Stimulated activated CD8-positive, alpha-beta memory T cell treated with anti-CD3 and anti-CD28 coated beads, Interleukin-7, amount 100 ng/mL, for 4 hours (primary cell): Measurements from ENCODE around the gene LUZP2.

Source experiments
- DNase-seq, 2 donors: peaks; one replicate each; pipeline ENCODE4 v3.0.0-alpha.2; 2020; ENCODE audit warnings: low read depth in 2 of 2

Gene LUZP2

DNA sequence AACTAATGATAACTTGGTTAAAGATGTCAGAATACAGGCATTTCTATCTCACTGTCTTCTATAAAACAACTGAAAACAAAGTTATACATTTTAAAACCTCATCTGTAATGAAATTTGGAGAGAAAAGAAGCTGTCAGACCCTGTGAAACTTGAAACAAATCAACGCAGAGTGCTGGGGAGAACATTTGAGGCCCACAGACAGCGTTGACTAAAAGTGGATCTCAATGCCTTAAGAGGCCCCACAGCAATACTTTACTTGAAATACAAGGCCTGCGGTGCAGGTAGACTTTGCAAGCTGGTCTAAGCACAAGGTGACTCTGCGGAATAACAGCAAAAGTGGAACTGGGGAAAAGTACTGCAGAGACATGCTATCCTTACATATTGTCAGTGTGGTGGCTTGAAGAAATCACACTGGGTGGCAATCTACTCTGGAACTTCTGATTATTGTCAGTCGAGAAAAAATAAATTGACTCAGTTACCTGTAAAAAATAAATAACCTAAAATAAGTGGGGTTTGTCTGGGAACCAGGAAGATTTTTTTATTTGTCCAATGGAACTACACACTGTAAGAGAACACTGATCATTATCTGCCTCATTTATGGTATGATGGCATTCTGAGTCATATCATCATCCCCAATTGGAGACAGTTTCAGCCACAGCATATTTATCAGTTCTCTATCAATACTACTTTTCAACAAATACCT, 138.9 kb downstream of the LUZP2 start:
- no peak for DNase-seq

DNA sequence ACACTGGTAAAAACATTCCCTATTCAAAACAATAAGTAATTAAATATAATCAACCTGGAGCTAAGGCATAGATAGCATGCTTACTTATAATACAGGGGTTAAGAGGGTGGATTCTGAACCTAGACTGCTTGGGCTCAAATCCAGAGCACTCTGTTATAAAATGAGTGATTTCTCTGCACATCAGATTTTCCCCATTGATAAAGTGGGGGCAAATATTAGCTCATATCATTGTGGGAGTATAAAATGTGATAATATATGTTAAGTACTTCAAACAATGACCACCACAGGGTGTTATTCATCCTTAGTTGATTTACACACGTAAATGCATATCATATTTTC, 139.4 kb downstream of the LUZP2 start:
- no peak for DNase-seq

- no peak for DNase-seq
These were observed 140.7 kb downstream of the LUZP2 start for GRCh38 chr11:24637520-24637919.

DNA sequence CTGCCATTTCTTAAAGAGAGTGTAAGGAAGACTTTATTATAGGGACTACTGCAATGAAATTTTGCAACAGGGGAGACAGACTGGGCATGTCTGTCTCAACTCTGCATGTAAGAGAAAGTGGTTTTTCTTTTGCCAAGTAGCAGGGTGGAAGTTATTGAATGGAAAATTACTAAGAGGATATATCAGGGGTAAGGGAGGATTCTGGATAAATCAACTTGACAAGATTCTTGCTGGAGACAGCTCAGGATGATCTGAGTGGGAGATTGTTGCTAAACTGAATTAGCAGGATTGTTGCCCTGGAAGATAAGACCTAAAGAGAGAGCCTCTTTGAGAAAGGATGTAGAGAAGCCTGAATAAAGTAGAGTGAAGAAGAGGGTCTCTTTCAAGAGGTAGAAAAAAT, 145.8 kb downstream of the LUZP2 start:
- no peak for DNase-seq

GRCh38 chr11:24645563-24645962, 148.7 kb downstream of the LUZP2 start:
- no peak for DNase-seq

DNA sequence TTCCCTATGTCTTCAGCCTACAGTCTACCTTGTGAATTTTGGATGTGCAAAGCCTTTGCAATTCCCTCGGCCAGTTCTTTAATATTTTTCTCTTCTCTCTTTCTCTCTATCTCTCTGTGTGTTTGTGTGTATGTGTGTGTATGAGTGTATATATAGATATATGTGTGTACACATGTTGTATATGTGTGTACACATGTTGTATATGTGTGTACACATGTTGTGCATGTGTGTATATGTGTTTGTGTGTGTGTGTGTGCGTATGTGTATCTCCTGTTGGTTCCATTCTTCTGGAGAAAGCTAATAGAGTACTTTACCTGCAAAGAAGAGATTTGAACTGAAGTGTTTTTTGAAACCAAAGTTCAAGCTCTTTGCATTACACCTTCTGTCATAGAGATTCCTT, 155.0 kb downstream of the LUZP2 start:
- DNase-seq = no peak

- no peak for DNase-seq
These were observed 157.0 kb downstream of the LUZP2 start for GRCh38 chr11:24653901-24654300.

GRCh38 chr11:24661331-24661730, 164.5 kb downstream of the LUZP2 start:
- DNase-seq = no peak

GRCh38 chr11:24664399-24664798, 167.5 kb downstream of the LUZP2 start:
- no peak for DNase-seq

- DNase-seq = no peak
These were observed 170.6 kb downstream of the LUZP2 start for GRCh38 chr11:24667353-24667968.

DNA sequence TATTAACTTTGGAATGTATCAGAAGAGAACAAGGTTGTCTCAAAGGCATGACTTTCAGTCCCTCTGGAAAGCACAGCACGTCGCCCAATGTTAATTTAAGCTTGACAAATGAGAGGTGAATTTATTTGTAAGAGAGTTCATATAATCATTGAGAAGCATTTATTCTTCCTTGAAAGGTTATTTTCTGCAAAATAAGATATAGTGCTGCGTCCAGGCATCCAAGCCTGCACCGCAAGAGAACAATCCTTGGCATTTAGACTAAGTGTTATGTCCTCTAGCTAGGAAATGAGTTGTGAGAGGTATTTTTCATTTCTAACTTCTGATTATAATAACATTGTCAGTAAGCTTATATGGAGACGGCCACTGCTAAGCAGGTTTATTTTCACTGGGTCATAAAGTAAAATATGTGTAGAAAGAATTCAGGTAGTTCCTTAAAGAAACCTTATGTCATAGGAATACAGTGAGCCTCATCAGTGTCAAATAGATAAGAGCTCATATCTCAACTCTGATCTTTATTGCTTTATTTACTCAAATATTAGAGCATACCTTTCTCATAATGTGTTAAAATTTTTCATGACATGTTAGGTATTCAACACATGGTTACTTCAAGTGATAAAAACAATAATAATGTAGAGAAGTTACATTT, 182.0 kb downstream of the LUZP2 start:
- DNase-seq = no peak

DNA sequence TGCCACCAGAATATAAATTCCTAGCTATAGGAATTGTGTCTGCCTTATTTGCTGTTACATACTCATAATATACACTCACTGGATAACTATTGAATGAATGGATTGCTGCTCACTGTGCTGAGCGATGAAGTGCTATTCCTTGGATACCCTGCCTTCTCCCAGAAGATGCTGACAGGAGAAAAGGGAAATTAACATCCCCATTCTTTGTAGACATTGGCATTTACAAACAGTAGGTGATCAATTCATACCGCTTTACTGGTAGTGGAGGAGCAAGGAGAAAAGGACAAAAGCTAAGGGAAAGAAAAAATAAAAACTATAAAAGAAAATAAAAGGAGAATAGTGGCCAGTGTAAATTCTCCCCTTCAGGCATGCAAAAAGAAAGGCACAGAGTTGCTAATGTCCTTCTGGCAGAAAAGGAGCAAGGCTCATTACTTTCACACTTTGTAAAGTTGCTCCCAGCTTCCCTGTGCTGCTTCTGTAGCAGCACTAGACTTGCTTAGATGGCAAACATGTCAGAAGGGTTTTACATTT, 183.0 kb downstream of the LUZP2 start:
- no peak for DNase-seq

GRCh38 chr11:24683583-24683982, 186.7 kb downstream of the LUZP2 start:
- no peak for DNase-seq

- DNase-seq = no peak
These were observed 189.0 kb downstream of the LUZP2 start for GRCh38 chr11:24685821-24686220.

DNA sequence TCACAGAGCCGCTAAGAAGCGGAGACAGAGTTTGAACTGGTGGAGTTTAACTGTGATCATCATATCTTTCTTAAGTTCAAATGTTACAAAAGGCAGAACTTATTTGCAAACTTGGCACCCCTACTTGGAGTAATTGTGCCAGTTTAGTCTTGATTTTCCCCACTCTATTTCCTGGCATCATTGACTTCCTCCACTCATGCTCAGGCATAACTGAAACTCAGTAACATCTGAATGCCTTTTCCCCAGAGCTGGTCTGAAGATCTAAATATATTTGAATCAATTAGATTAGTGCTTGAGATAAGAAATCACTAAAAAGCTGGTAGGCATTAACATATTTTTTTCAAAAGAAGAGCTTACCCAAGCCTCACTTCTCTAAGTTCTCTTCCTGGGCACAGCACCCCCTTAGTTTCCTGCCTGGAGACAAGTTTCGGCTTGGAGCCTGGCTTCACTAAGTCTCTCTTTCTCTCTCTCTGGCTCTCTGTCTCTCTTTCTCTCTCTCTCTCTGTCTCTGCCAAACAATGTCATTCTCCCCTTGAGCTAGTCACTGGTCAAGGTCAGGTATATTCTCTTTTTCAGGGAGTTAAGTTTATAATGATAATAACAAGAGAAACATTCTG, 190.8 kb downstream of the LUZP2 start:
- DNase-seq = no peak

GRCh38 chr11:24688981-24689380, 192.1 kb downstream of the LUZP2 start:
- DNase-seq = no peak

DNA sequence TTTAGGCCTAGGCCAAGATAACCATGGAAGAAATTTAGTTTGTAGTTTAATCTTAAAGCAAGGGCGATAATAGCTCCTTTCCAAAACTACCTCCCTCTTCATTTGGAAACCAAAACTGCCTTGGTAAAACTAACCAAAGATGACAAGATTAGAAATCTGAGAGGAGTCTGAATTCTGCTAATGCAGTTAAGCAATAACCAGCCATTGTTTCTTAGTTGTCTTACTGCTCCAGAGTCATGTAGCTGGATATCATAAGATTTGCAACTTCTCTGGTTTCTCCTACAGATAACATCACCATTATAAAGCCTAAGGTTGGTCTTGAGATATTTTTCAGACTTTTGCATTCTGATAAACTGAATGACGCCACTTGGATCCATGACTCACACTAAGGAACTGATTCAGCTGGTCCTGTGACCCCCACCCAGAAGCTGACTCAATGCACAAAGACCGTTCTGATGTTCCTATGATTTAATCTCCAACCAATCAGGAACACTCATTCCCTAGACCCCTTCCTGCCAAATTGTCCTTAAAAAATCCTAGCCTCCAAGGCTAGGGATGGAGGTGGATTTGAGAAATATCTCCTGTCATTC, 200.8 kb downstream of the LUZP2 start:
- DNase-seq = no peak

DNA sequence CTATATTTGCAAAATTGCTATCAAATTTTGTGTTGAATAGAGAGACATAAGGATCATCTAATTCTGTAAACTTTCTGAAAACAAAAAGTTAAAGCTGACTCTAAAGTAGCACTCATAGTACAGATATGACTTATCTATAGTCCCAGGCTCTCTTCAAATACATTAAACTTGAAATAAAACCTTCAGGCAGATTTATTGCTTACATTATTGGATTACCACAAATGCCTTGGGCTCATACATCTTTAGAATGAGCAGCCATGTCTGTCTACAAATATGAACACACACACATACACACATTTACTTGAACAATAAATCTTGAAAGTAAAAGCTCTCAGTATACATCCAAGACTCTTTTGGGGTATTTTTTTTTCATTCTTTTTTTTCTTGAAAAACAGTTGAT, 207.9 kb downstream of the LUZP2 start:
- no peak for DNase-seq

GRCh38 chr11:24705474-24705873, 208.6 kb downstream of the LUZP2 start:
- no peak for DNase-seq

DNA sequence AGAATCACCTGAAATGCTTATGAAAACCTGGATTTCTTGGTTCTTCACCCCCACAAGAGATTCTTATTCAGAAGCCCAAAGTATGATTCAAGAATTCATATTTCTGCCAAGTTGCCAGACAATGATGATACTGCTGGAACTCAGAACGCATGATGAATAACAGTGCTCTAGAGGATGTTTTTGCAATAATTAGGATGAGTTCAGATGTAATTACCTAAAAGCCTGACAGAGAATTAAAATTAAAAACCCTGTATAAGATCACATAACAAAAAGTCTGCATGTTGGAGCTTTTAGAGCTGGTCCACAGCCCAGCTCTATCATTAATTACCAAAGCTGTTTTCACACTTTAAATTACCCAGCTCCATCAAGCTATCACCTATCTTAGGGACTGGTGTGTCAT, 211.8 kb downstream of the LUZP2 start:
- DNase-seq = no peak

- no peak for DNase-seq
These were observed 213.2 kb downstream of the LUZP2 start for GRCh38 chr11:24709928-24710565.

- no peak for DNase-seq
These were observed 217.7 kb downstream of the LUZP2 start for GRCh38 chr11:24714601-24715000.
